Esophagus squamous epithelium (tissue), 5 donors: ENCODE data around the gene DNAI7. TPM values are rescaled to one million over a fixed set of nuclear protein-coding genes. Genes with fewer than 3 reads are reported as not detected.

Experiments used
- DNase-seq: peaks from one replicate; lab custom pipeline; 2025; lab: John Stamatoyannopoulos, UW
- H3K27ac ChIP-seq, 4 donors: fragments of 200-600 bp; sonication (generic); one replicate each; pipeline ENCODE4 v1.5.1; 2016 to 2019; ENCODE audit warnings: mild to moderate bottlenecking in 1 of 4
- H3K27me3 ChIP-seq, 4 donors: fragments of 200-600 bp; sonication (generic); 1 replicate in 3 of 4; 2 replicates in 1 of 4; pipeline versions ENCODE4 v1.5.1 to v1.6.0; 2017 to 2021; ENCODE audit warnings: antibody characterized with exemption in 1 of 4
- H3K36me3 ChIP-seq, 3 donors: fragments of 200-600 bp; sonication (generic); one replicate each; pipeline ENCODE4 v1.5.1; 2016 to 2019
- H3K4me1 ChIP-seq, 3 donors: fragments of 200-600 bp; sonication (generic); one replicate each; pipeline ENCODE4 v1.5.1; 2017 to 2019
- H3K4me3 ChIP-seq, 4 donors: fragments of 200-600 bp; sonication (generic); 1 replicate in 3 of 4; 2 replicates in 1 of 4; pipeline ENCODE4 v1.5.1; 2016 to 2019; ENCODE audit warnings: mild to moderate bottlenecking in 2 of 4, moderate library complexity in 1 of 4
- H3K9me3 ChIP-seq, 3 donors: fragments of 200-600 bp; sonication (generic); one replicate each; pipeline ENCODE4 v1.5.1; 2016 to 2019
- POLR2A ChIP-seq, 4 donors: fragments of 450-650 bp; IDR thresholded peaks; one replicate each; pipeline ENCODE4 v1.6.1; 2017; ENCODE audit warnings: antibody characterized with exemption in 4 of 4, mild to moderate bottlenecking in 4 of 4, moderate library complexity in 3 of 4
- WGBS, 2 donors: methylation state at CpG; one replicate each; pipeline ENCODE4 v1.1.5; 2018; 5-methylcytosine and 5-hydroxymethylcytosine counted together
- intact Hi-C: fragments of 100-400 bp; cut with DNase I; formaldehyde crosslinking; loops from one replicate; pipeline ENCODE4 v1.15.0; 2022
- total RNA-seq, 4 donors: library from RNA; depleted of rRNA; stranded (reverse); fragments of >200 nt; gene quantifications; one replicate each; pipeline ENCODE4 v1.1.0, GENCODE V29; 2016
- TF ChIP-seq, protein P1 (sequence below), 6 experiments: fragments of 450-650 bp in 4 of 6; fragments of 200-600 bp in 2 of 6; sonication (generic) in 2 of 6; IDR thresholded peaks; one replicate each; pipeline ENCODE4 v1.5.1; 2016 to 2019; ENCODE audit warnings: antibody characterized with exemption in 6 of 6, mild to moderate bottlenecking in 4 of 6, moderate library complexity in 4 of 6
- donor health status: DM: yes; HTN: yes; CAD: no.

Gene DNAI7
- total RNA-seq, 4 donors from 2014 or later, result not detected

DNA sequence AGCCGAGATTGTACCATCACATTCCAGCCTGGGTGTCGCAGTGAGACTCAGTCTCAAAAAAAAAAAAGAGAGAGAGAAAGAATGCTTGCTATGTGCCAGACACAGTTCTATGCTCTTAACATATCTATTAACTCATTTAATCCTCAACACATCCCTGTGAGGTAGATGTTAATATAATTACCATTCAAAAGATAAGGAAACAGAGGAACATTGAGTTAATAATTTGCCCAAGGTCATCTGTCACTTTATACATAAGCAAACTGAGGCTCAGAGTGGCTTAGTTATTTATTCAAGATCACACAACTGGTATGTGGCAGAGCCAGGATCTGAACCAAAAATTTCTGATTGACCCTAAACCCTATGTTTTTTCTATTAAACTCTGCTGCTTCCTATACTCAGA lies 129.9 kb downstream of the DNAI7 start:
- no peak overlapping the region for H3K27ac ChIP-seq
- no peaks in the 10 kb centered on the region for H3K9me3 ChIP-seq
- intact Hi-C loops, result no loop called here
- no peaks in the 10 kb centered on the region for H3K36me3 ChIP-seq
- WGBS, 2 donors, result 79 to 88% methylated on average over 2 of the region's 2 CpGs
- no peak for TF ChIP-seq POLR2A (IDR thresholded peaks at IDR 0.05)
- TF ChIP-seq, protein P1, sequence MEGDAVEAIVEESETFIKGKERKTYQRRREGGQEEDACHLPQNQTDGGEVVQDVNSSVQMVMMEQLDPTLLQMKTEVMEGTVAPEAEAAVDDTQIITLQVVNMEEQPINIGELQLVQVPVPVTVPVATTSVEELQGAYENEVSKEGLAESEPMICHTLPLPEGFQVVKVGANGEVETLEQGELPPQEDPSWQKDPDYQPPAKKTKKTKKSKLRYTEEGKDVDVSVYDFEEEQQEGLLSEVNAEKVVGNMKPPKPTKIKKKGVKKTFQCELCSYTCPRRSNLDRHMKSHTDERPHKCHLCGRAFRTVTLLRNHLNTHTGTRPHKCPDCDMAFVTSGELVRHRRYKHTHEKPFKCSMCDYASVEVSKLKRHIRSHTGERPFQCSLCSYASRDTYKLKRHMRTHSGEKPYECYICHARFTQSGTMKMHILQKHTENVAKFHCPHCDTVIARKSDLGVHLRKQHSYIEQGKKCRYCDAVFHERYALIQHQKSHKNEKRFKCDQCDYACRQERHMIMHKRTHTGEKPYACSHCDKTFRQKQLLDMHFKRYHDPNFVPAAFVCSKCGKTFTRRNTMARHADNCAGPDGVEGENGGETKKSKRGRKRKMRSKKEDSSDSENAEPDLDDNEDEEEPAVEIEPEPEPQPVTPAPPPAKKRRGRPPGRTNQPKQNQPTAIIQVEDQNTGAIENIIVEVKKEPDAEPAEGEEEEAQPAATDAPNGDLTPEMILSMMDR (IDR thresholded peaks at IDR 0.05), result no peak
- H3K27me3 ChIP-seq, result no peaks in the 10 kb centered on the region
- H3K4me3 ChIP-seq, result no peak overlapping the region
- DNase-seq, result no peak
- H3K4me1 ChIP-seq, result no peaks in the 10 kb centered on the region

DNA sequence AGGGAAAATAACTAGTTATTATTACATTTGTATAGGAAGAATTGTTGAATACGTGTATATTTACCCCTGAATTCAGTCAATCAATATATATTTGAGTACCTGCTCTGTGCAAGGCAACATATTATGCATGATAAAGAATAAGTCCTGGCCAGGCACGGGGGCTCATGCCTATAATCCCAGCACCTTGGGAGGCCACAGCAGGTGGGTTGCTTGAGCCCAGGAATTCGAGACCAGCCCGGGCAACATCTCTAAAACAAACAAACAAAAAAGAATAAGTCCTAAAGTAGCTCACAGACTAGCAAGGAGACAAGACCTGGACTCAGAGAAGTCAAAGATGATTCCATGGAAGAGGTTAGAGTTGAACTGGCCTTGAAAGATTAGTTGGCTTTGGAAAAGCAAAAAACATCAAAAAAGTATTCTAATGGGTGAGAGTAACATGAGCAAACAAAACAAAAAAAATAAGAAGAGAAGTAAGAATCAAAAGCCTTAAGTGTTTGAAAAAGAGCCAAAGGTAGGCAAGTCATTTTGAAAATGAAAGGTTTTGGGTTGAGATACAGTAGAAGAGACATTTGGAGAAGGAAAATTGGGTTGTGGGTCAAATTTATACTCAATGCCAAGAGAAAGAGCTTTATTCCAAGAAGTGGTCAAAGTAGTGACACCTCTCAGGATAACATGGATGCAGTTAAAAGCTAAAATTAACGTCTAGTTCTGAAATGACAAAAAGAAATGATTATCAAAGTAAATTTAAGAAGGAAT lies 130.9 kb downstream of the DNAI7 start:
- H3K9me3 ChIP-seq, result no peaks in the 10 kb centered on the region
- TF ChIP-seq, protein P1 (IDR thresholded peaks at IDR 0.05), result no peak
- no peak for TF ChIP-seq POLR2A (IDR thresholded peaks at IDR 0.05)
- no peak for DNase-seq
- H3K4me1 ChIP-seq, result no peaks in the 10 kb centered on the region
- H3K27me3 ChIP-seq, result no peaks in the 10 kb centered on the region
- H3K36me3 ChIP-seq, result no peaks in the 10 kb centered on the region
- intact Hi-C loops, result no loop called here
- 62 to 70% methylated on average over 5 of the region's 5 CpGs for WGBS, 2 donors
- no peak overlapping the region for H3K27ac ChIP-seq
- H3K4me3 ChIP-seq, result no peak overlapping the region

DNA sequence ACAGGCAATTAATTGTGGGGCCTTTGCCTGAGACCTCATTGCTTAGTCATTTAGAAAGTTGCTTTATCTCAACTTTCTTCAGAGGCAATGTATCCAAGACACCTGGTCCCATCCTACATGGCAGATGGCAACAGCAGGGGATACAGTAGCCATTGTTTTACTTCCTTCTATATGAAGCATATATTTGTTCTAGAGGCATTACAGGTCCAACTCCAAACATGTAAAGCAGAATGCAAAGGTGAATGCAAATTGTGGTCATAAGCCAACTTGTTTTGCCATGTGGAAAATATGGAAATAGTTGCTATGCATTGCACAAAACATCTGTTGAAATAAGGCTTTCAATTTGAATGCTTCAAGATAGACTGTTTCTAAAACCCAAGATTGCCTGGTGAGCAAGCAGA lies 136.3 kb downstream of the DNAI7 start:
- Histone ChIP-seq H3K27me3 (no peaks in the 10 kb centered on the region), H3K36me3 (no peaks in the 10 kb centered on the region), H3K9me3 (no peaks in the 10 kb centered on the region), H3K4me3 (no peak overlapping the region), H3K4me1 (peaks cover 4 to 41% (median 11%) of the 10 kb centered on the region in 3 donors), H3K27ac (no peak overlapping the region)
- no peak for DNase-seq
- intact Hi-C loops, result no loop called here
- TF ChIP-seq, protein P1 (IDR thresholded peaks at IDR 0.05), result no peak
- TF ChIP-seq POLR2A (IDR thresholded peaks at IDR 0.05), result no peak

Other genes with a start within 250 kb of the DNAI7 start
- 10 to 100 TPM in 2 of 4 donors, 1 to 10 TPM in 1, under 1 TPM in 1; 0.87 to 28.3 (median 9.6) TPM for gene BCAT1, start 246.1 kb downstream of the DNAI7 start, total RNA-seq
- gene ETFRF1, start 77 bp upstream of the DNAI7 start, total RNA-seq, result 10 to 100 TPM; 18.3 to 26.7 (median 25.3) TPM
- 10 to 100 TPM; 17.4 to 27.5 (median 19.2) TPM for gene KRAS, start 55.8 kb upstream of the DNAI7 start, total RNA-seq